ENCODE data around the gene FTSJ1. TPM values are rescaled to one million over a fixed set of nuclear protein-coding genes. Genes with fewer than 3 reads are reported as not detected.

FTSJ1 gene
- total and polyA plus RNA-seq, 2 of the 8 experiments (the other 6 are each of a cell fraction or from before 2014, with no cell fraction given): 62.4 to 80.4 TPM

- TF ChIP-seq CHD7 (IDR thresholded peaks at IDR 0.05; ENCODE audit: insufficient replicate concordance, low read length) (no peak), CBX5 (IDR thresholded peaks at IDR 0.05; ENCODE audit: low read depth, low read length) (no peak), CHD1 (IDR thresholded peaks at IDR 0.05; ENCODE audit: low read depth, low read length) (no peak), SAP30 (IDR thresholded peaks at IDR 0.05; ENCODE audit: insufficient read depth, insufficient replicate concordance, low read length) (no peak), HDAC6 (IDR thresholded peaks at IDR 0.05; ENCODE audit: low read depth, low read length) (no peak), POU5F1 (IDR thresholded peaks at IDR 0.05; ENCODE audit: low read depth, low read length) (no peak), SIRT6 (IDR thresholded peaks at IDR 0.05; ENCODE audit: low read length) (no peak), HDAC2 (IDR thresholded peaks at IDR 0.05; ENCODE audit: borderline replicate concordance in 1 of 2, low read depth in 2 of 2, low read length in 2 of 2) (no peak), KDM4A (IDR thresholded peaks at IDR 0.05; ENCODE audit: low read depth, low read length, severe bottlenecking) (no peak)
These were observed 20.7 kb downstream of the FTSJ1 start (continued) for GRCh38 chrX:48496660-48497059.

Data from H1 (cell line).